Astrocyte (in vitro differentiated cells and primary cell): ENCODE measurements around the gene ABCC8.

Experiments
- CTCF ChIP-seq: IDR thresholded peaks from 2 replicates; pipeline ENCODE4 v1.5.1; 2011; ENCODE audit warnings: low read depth, mild to moderate bottlenecking, inconsistent platforms, low read length, moderate library complexity; ENCODE audit not compliant: insufficient read depth
- EZH2 ChIP-seq: IDR thresholded peaks from 2 replicates; pipeline ENCODE4 v1.6.1; 2012; ENCODE audit warnings: mild to moderate bottlenecking, low read length, inconsistent platforms; ENCODE audit not compliant: insufficient read depth

DNA sequence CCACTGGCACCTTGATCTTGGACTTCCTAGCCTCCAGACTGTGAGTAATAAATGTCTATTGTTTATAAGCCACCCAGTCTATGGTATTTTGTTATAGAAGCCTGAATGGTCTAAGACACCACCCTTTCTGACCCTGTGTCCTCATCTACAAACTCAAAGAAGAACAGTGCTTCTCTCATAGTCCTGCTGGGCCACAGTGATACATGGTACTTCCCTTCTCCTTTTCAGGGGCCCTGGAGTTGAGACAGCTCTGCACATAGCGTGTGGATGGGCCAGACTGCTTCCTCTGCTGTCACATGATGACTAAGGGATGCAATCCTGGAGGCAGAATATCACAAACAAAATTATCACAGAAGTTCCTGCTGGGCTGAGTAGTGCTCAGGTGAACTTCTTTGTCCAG is 93.2 kb downstream of the ABCC8 start:
- TF ChIP-seq CTCF (no peak), EZH2 (no peak)
